ENCODE results near the gene LMO7. TPM values are rescaled to one million over a fixed set of nuclear protein-coding genes. Genes with fewer than 3 reads are reported as not detected.

Gene LMO7
- total RNA-seq, 6 experiments from 2014 or later, result 682 to 843 (median 813) TPM

- peaks cover 68% of the 10 kb centered on the region for H3K27me3 Mint-ChIP-seq (ENCODE audit: insufficient read depth)
- peaks cover 67% of the 10 kb centered on the region for H3K4me1 Mint-ChIP-seq (ENCODE audit: low read depth)
- H3K4me3 Mint-ChIP-seq, result peak overlapping the region; percentile 60; the same call in 1 of the 2 replicates
- H3K27ac Mint-ChIP-seq, result peak overlapping the region; percentile 53
- peaks cover 52% of the 10 kb centered on the region; the same call in 1 of the 2 replicates for H3K9me3 Mint-ChIP-seq
- H3K36me3 Mint-ChIP-seq (ENCODE audit: low read depth), result peaks cover 78% of the 10 kb centered on the region
- no peak for TF ChIP-seq CTCF (IDR thresholded peaks at IDR 0.05)
- DNase-seq, result no peak
Measured at GRCh38 chr13:75832812-75833211, 196.7 kb downstream of the LMO7 start.

- peaks cover 68% of the 10 kb centered on the region for H3K27me3 Mint-ChIP-seq (ENCODE audit: insufficient read depth)
- peaks cover 81% of the 10 kb centered on the region for H3K36me3 Mint-ChIP-seq (ENCODE audit: low read depth)
- no peak for DNase-seq
- peaks cover 55% of the 10 kb centered on the region; the same call in 1 of the 2 replicates for H3K9me3 Mint-ChIP-seq
- peak overlapping the region; percentile 20; the same call in 1 of the 2 replicates for H3K4me3 Mint-ChIP-seq
- TF ChIP-seq CTCF (IDR thresholded peaks at IDR 0.05), result no peak
- peaks cover 49% of the 10 kb centered on the region for H3K4me1 Mint-ChIP-seq (ENCODE audit: low read depth)
- H3K27ac Mint-ChIP-seq, result peak overlapping the region; percentile 44
Measured at GRCh38 chr13:75836441-75836840, 200.3 kb downstream of the LMO7 start.

- H3K27me3 Mint-ChIP-seq (ENCODE audit: insufficient read depth), result peaks cover 69% of the 10 kb centered on the region
- peak overlapping the region; percentile 61 for H3K27ac Mint-ChIP-seq
- TF ChIP-seq CTCF (IDR thresholded peaks at IDR 0.05), result no peak
- peaks cover 43% of the 10 kb centered on the region for H3K4me1 Mint-ChIP-seq (ENCODE audit: low read depth)
- H3K36me3 Mint-ChIP-seq (ENCODE audit: low read depth), result peaks cover 88% of the 10 kb centered on the region
- DNase-seq, result no peak
- H3K9me3 Mint-ChIP-seq, result peaks cover 62% of the 10 kb centered on the region
- H3K4me3 Mint-ChIP-seq, result peak overlapping the region; percentile 52; the same call in 1 of the 2 replicates
Measured at GRCh38 chr13:75838366-75839005, 202.4 kb downstream of the LMO7 start.

- peaks cover 64% of the 10 kb centered on the region for H3K27me3 Mint-ChIP-seq (ENCODE audit: insufficient read depth)
- 0 out of 2 replicates have a peak overlapping the region, but pooled peaks have one; percentile 32 for H3K4me3 Mint-ChIP-seq
- peaks cover 86% of the 10 kb centered on the region for H3K36me3 Mint-ChIP-seq (ENCODE audit: low read depth)
- H3K4me1 Mint-ChIP-seq (ENCODE audit: low read depth), result peaks cover 38% of the 10 kb centered on the region
- H3K27ac Mint-ChIP-seq, result peak overlapping the region; percentile 50
- peaks cover 65% of the 10 kb centered on the region for H3K9me3 Mint-ChIP-seq
- no peak for TF ChIP-seq CTCF (IDR thresholded peaks at IDR 0.05)
- DNase-seq, result no peak
Measured at GRCh38 chr13:75839406-75839805, 203.3 kb downstream of the LMO7 start.

- peaks cover 75% of the 10 kb centered on the region for H3K27me3 Mint-ChIP-seq (ENCODE audit: insufficient read depth)
- H3K4me1 Mint-ChIP-seq (ENCODE audit: low read depth), result peaks cover 31% of the 10 kb centered on the region
- H3K27ac Mint-ChIP-seq, result peak overlapping the region; percentile 74
- peak overlapping the region; percentile 78; the same call in 1 of the 2 replicates for H3K4me3 Mint-ChIP-seq
- no peak for TF ChIP-seq CTCF (IDR thresholded peaks at IDR 0.05)
- peaks cover 88% of the 10 kb centered on the region for H3K36me3 Mint-ChIP-seq (ENCODE audit: low read depth)
- H3K9me3 Mint-ChIP-seq, result peaks cover 61% of the 10 kb centered on the region
- DNase-seq, result no peak
Measured at GRCh38 chr13:75841905-75842304, 205.8 kb downstream of the LMO7 start.
